Renal pelvis (tissue), 4 donors: ENCODE measurements around the gene BMPER. TPM values are rescaled to one million over a fixed set of nuclear protein-coding genes. Genes with fewer than 3 reads are reported as not detected.

Experiments
- DNase-seq: peaks from one replicate; pipeline ENCODE4 v3.0.0-alpha.2; 2013
- polyA plus RNA-seq, 3 donors: library from polyadenylated mRNA; unstranded; fragments of 120-200 nt; gene quantifications; one replicate each; pipeline ENCODE4 v1.2.1, GENCODE V29; 2013; ENCODE audit not compliant: insufficient read length in 3 of 3

BMPER gene
- polyA plus RNA-seq, 3 donors = 10.4 to 27.8 (median 20.4) TPM

DNA sequence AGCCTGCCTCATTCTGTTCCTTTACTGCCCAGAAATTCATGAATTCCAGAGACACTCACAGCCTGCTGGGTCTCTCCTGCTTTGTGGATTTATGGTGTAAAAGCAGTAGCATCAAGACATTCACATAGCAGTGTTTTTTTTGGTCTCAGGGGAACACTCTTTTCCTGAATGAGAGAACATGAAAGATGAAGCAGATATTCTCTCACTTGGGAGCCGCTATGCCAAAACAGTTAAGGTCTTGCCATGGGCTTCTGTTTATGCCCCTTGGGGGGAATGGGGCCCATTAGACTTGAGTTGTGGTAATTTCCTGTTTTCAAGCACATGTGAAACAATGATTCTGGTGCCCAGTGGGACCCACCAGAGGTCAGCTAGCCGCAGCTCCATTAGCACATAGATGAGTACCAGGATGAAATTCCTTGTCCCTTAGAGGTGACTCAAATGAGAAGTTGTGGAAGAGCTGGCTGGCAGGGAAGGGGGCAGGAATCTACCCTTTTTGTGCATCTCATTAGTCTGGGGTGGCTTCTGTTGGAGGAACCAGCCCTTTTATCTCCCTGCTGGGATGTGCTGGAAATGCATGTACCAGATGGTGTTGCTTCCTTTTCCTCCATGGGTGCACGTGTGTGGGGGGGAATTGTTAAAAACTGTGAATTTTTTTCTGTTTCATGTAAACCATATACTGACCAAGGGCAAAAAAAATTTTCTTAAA lies 13.3 kb downstream of the BMPER start:
- DNase-seq = no peak

DNA sequence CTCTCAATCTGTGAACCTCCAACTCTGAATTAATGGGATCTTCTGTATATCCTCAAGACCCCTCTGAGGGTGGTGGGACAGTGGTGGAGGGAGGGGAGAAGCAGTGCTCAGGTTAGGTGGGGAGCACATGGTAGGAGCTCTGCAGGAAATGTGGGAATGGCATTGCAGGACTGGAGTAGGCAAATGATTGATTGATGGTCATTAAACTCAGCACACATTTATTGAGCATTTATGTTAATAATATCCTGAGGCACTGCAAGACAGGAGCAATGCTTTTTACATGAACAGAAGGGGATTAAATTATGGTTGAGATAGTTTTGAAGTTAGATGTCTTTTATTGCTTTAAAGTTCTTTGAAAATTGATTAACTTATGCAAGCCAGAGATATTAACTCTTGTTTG lies 14.1 kb downstream of the BMPER start:
- DNase-seq = no peak

DNA sequence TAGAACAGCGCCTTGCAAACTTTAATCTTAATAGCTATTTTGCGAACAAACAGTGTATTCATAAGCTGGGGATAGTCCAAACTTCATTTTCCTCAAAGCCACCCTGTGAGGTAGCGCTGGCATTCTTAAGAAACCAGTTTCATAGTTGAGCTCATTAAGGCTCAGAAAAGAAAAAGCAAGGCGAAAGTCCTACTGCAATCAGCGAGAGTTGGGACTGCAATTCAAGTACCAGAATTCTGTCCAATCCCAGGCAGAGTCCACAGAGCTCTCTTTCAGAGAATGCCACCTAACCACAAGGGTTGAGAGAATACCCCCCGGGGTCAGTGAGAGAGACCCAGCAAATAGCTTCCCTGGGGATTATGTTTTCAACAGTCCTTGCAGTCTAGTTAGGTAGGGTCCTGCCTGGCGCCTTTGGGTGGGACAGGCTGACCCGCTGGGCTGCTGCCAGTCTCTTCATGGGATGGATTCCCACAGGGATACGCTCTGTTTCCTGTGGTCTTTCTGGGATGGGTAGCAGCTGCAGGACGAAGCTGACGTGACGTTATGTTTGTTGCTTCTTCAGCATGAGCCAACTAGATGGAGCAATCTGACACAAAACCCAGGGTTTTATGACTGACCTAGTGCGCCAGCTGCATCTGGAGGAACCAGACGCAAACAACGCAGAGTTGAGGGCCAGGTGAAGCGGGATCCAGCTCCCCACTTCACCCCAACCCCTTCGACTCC lies 16.0 kb downstream of the BMPER start:
- DNase-seq = no peak

DNA sequence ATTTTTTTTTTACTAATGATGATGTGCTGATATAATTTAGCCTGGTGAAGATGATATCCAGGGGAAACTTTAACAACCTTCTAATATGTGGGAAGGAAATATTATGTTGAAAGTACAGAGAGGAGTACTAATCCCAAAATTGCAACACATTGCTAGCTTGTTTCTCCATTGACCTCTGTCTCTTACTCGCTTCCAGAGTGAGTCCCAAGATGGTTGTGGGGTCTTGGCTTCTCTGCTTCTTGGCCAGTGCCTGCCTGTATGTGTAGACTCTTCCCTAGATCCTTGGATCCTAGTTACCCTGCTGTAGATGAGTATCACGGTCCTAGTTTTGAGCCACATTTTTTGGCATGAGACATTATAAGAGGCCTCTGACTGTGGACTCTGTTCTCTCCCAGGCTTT lies 17.5 kb downstream of the BMPER start:
- no peak for DNase-seq

DNA sequence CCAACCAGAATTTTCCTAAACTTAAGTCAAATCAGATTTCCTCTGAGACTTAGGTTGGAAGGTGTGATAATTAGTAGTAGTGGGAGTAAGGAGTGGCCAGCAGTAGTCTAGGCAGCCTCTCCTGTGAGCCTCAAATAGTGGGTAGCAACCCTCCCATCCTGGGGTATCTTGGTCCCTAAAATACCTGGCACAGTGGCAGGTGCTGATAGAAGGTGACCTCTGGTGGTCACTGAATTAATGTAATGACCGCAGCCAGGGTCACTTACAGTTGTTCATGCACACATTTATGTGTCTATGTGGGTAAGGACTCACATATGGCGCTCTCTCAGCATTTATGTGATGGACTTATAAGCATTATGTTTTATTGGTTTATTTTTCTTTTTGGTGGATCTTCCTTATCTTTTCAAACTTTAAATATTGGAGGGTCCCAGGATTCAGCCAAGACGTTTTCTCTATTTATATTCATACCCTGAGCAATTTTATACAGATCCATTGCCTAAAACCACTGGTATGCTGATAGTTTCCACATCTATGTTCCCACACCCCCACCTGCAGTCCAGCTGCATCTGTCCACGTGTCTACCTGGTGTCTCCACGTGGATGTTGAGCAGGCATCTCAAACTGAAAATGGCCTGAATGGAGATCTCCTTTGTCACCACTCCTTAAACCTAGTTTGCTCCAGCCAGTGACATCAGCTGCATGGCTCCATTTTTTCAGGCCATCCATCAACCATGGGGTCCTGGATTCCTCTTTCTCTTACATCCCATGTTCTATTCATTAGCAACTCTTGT lies 18.3 kb downstream of the BMPER start:
- DNase-seq = no peak

DNA sequence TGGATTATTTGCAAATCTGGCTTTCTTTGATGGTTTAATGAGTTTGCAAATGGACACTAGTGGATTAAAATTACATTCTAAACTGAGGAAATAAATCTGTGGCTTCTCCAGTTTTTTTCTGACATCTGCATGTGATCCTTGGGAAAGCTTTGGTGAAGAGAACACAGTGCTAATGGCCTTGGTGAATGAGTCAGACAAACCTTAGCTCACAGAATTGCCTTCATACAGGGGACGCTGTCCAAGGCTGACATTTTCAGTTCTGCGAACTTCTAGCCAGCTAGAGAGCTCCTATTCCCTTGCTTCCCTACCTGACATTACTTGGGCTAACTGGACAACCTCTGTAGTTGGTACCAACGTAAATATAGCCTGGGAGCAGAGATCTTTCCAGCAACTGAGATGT lies 21.2 kb downstream of the BMPER start:
- no peak for DNase-seq

DNA sequence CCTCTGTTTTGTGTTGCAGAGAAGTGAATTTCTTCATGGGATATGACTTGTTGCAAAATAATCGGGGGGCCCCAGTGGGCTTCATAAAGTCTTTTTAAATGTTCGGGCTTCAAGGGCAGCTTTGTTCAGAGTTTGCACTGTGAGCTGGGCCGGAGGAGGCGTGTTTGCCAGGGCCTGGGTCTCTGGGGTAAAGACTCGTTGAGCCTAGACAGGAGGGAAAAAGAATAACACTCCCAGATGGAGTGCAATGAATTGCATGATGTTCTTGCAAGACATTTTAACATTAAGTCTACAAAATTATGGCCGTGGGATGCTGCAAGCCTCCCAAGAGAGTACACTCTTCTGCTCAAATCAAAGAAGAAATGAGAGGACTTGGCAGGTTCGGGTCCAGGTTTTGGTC lies 23.6 kb downstream of the BMPER start:
- DNase-seq = no peak

DNA sequence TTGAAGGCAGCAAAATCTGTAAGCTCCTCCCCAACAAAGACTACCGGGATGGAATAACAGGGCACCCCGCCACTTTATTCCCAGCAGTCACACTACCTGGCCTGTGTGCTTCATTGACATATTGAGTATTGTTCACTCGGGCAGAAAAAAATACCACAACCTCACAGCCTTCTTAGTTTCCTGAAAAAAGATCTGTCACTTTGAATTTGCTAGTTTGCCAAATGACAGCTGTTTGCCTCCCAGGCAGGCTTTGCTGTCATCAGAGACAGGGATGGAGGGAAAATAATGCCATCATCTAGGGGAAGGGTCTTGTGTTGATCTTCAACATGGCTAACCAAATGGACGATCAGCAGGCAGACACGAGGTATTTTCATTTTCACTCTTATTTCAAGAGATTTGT lies 26.9 kb downstream of the BMPER start:
- DNase-seq = no peak

DNA sequence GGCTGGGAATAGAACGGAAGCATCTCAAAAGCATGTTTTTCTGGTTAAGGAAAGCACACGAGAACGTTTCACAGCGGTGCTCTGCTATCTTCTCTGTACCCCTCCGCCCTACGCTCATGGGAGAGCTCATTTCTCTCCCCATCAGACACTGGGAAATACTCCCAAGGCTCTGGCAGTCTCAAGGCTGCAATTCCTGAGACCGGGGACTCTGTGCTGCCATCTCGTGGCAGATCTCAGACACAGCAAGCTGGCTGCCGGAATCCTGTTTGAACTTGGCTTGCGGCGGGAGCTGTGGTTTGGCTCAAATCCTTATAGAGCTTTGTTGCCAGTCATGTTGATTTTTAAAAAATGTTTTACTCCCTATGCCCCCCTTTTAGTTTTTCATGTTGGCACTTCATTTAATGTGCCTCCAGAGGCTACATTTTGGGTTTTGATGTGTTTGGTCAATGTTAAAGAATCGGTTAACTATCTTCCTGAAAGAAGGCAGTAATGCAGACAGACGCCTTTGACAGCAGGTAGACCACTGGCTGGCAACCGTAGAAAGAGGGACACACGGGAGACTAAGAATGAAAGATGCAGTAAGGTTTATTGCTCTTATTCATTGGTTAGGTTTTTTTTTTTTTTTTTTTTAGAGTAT lies 27.6 kb downstream of the BMPER start:
- DNase-seq = peak; percentile 82

DNA sequence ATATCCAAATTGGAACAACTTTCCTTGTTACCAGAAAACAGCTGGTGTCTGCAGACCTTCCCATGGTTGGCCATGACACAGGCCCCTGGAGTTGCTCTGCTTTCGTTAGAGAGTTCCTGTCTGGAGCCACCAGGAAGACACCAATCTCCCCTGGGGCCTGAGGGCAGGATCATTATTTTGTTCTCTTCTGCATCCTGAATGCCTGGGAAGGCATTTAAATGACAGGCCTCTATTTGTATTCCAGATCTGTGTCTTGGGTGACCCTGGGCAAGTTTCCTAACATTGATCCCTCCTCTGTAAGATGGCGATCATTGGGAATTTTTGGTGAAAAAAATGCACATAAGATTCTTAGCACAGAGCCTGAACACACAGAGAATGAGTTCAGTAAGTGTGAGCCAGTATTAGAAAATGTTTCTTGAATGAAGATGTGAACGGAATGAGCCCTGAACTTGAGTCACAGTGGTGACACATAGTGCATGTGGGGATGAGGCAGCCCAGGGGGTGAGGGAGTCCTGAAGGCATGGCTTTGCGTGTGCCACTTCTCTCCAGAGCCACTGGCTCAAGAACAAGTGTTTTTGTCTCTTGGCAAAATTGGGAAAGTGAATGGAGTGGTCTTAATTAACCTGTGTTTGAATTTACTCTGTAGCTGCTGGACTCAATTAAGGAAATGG lies 28.4 kb downstream of the BMPER start:
- no peak for DNase-seq

DNA sequence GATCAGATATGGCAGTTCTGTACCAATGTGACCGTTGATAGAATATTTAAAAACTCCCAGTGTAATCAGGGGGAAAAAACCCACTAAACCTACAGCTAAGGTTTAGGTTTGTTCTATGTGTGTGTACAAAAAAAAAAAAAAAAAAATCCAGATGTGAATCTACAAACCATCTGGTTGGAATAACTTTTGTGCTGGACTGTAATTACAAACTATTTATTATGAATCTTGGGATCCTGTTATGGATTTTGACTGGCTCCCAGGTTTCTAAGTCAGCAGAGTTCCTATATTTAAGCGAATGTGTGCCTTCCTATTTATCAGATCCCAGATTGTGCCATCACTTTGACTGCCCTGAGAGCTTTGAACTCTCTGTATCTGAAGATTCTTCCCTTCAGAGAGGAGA lies 29.1 kb downstream of the BMPER start:
- DNase-seq = no peak

DNA sequence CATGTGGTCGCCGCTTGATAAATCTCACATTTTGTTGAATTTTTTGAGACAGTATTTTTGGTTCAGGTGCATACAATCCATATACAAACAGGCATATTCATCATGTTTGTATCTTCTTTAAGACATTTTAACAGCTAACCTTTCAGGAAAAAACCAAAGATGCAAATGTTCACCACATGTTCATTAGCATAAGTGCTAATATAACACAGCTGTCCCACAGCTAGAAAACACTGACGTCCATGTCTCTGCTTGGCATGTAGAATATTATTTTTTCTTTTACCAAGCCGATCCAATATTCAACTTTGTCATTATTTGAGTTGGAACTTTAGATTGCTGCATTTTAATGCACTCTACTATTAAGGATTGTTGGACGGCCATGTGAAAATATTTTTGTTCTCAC lies 31.2 kb downstream of the BMPER start:
- DNase-seq = no peak

DNA sequence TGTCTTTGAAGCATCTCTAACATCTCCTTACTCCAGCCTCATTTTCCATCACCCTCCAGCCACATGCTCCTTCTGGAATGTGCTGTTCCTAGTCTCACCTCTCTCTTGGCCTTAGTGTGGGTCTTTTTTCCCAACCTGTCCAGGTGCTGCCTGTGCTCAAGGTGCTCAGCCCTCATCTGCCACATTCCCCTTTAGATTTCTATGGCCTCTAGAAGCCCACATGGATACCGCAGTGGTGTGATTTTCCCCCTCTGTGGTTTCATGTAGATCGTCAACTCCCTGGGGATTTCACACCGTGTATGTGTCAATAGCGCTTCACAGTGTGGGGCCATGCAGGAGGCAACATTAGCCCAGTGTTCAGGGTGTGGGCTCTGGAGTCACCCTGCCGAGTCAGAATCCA lies 32.5 kb downstream of the BMPER start:
- DNase-seq = no peak

DNA sequence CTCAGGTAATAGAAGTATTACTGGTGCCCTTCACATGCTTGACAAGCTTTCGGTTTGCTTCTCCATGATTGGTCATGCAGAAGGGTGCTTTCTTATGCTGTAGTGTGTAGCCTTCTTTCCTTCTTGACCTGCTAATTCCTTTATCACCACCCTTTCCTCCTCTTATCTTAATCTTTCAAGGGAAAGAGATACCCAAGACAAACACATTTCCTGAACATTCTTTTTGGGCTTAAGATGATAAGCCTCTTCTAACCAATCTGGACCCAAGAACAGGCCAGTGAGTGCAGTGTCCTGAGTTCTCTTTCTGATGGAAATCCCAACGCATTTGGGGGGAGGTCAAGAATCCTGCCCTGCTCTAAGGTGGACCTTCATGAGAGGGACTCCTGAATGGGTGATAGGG lies 33.8 kb downstream of the BMPER start:
- DNase-seq = no peak

DNA sequence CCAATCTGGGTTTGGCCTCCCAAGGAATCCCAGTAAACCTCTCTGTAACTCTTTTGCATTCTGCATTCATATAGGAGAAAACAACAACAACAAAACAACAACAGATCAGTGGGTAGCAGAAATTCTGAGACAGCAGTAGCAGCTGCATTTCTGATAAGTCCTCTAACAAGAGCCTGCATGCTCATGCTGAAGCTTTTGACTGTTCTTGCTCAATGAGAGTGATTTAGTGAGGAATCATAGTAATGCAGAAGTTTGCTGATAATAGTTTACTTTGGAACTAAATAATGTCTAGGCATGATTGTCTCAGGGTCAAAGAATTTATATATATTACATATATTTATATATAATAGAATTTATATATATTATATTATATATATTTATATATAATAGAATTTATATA lies 35.2 kb downstream of the BMPER start:
- no peak for DNase-seq

DNA sequence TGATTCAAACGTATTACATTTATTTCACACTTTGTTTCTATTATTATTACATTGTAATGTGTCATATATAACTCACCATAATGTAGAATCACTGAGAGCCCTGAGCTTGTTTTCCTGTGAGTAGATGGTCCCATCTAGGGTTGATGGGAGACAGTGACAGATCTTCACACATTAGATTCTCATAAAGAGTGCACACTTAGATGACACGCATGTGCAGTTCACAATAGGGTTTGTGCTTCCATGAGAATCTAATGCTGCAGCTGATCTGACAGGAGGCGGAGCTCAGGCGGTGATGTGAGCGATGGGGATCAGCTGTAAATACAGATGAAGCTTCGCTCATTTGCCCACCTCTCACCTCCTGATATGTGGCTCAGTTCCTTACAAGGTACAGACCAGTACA lies 36.1 kb downstream of the BMPER start:
- DNase-seq = no peak

DNA sequence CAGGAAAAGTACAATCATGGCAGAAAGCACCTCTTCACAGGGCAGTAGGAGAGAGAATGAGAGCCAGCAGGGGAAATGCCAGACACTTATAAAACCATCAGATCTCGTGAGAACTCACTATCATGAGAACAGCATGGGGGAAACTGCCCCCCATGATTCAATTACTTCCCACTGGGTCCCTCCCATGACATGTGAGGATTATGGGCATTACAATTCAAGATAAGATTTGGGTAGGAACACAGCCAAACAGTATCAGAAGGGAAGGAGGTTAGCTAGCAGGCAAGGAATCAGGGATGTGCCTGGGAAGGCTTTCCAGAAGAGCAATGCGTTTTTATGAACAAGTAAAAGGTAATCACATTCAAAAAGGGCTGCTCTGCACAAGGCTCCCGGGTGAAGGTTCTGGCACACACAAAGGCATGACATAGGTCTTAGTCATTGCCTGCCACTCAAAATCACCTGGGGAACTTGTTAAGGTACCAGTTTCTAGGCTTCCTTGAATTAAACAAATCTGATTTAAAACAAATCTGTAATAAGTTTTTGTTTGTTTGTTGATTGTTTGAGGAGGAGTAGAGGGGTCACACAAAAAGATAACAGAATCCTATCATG lies 40.9 kb downstream of the BMPER start:
- DNase-seq = no peak

DNA sequence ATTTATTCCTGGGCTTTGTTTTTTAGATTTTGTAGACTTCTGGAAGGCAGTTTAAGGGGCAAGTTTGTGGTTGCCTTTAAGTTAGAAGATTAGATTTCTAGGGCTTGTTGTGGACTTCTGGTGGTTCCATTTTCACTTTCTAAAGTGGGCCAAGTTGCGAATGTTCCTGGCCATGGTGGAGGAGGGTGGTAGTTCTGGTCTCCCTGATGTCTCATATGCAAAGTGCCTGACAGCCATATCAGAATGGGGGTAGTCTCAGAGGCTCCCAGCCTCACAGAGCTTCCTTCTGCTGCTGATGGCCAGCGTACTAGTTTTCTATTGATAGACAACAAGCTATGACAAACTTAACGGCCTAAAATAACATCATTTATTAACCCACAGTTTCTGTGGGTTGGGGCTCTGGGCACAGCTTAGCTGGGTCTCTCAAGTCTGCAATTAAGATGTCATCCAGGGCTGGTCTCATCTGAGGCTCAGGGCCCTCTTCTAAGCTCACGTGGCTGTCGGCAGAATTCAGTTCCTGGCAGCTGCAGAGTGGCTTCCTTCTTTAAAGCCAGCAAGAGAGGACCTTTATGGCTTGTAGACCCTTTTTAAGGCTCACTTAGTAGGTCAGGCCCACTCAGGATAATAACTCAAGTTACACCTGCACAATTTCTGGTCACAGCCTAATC lies 44.8 kb downstream of the BMPER start:
- DNase-seq = no peak

DNA sequence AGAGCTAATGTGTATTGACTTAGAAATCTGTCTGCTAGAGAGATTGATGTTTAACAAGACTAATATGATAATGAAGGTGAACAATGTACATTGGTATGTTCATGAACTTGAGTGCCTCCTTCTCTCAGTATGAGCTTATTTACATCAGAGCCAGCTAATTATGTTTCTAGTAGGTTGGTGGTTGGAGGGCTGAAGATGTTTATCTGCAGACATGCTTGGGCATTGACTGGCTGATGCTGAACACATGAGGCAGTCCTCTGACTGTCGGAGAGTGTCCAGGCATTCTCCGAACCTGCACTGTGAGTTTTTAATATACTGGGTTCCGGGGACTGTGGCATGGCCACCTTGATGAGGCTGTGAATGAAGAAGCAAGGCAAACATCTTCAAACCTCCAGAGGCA lies 47.5 kb downstream of the BMPER start:
- no peak for DNase-seq

DNA sequence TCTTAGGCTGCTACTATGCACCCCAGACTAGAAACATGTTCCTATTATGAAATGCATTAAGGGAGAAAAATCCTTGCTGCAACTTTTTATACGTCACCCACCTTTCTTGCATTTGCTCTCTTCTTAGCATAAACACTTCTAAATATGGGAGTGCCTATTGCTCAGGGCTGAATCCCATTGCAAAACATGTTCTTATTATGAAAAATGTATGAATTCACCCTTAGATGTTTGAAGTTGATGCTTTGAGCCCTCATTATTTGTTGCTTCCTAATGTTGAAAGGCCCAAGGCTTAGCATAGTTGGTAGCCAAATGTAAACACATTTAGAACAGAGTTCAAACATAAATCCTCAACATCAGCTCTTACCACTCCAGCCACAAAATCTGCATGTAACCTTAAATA lies 52.8 kb downstream of the BMPER start:
- DNase-seq = no peak

DNA sequence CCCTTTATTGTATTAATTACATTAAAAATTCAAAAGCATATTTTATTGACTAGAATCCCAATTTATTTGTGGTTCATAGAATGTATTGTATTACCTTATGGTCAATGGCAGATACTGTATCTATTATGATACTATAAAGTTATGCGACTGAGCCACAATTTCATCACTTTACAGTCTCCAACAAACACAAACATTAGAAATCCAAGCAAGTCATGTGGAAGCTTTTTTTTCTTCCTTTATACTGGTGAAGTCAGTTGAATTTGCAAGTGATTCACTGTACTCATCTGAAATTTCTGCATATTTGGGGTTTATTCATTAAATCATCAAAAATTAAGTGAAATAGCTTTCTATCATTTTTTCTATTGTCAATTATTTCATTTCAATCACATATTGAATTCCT lies 54.3 kb downstream of the BMPER start:
- no peak for DNase-seq
